Measurements from ENCODE around the gene UQCC5.
"Not testable (repeated sequence)": the region's sequence is repeated elsewhere in the genome, so short reads cannot be mapped to it uniquely, and the experiment has no call there.

The UQCC5 gene

GRCh38 chr3:52523386-52524257 lies 12.8 kb upstream of the UQCC5 start:
- no peak for DNase-seq (ENCODE audit: low spot score)

GRCh38 chr3:52524258-52524751 lies 12.1 kb upstream of the UQCC5 start:
- DNase-seq (ENCODE audit: low spot score) = no peak

- DNase-seq (ENCODE audit: low spot score) = no peak
These were observed 11.4 kb upstream of the UQCC5 start for GRCh38 chr3:52524752-52525679.

DNA sequence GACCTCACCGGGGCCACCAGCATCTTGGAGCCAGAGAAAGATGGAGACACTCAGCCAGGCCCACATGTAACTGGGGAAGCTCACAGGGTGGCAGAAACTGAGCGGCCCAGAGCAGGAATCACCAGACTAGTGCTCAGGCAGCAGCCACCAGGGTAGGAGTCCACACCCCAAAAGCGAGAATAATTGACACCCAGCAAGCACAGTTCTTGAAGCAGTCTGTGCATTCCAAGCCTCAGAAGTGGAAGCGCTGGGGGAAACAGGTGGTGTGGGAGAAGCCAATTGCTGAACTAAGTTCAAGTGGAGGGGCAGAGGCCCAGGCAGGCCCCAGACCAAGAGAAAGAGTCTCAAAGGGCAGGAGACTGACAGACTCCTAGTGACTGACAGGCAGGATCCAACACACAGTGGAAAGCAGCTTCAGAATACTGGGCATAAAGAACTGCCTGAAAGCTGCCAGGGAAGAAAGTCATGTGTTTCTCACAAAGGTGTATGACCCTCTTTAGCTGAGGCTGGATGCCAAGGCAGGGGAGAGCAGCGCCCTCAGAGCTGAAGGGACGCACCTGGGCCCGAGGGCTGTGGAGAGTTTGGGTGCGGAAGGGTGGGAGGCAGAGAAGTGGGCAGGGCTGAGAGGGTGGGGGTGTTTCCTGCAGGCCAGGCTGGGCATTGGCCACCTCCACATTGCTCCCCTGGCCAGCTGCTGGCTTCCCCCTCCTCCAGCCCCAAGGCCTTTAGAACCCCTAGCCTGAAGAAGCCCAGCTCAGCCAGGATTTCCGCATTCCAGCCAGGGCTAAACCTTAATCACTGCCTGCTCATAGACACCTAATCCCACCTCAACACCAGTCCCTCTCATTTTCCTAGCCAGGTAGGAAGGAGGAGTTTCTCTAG lies 10.5 kb upstream of the UQCC5 start:
- peak; percentile 1 for DNase-seq (ENCODE audit: low spot score)

- not testable (repeated sequence) for DNase-seq (ENCODE audit: low spot score)
These were observed 9.8 kb upstream of the UQCC5 start for GRCh38 chr3:52526671-52527038.

DNA sequence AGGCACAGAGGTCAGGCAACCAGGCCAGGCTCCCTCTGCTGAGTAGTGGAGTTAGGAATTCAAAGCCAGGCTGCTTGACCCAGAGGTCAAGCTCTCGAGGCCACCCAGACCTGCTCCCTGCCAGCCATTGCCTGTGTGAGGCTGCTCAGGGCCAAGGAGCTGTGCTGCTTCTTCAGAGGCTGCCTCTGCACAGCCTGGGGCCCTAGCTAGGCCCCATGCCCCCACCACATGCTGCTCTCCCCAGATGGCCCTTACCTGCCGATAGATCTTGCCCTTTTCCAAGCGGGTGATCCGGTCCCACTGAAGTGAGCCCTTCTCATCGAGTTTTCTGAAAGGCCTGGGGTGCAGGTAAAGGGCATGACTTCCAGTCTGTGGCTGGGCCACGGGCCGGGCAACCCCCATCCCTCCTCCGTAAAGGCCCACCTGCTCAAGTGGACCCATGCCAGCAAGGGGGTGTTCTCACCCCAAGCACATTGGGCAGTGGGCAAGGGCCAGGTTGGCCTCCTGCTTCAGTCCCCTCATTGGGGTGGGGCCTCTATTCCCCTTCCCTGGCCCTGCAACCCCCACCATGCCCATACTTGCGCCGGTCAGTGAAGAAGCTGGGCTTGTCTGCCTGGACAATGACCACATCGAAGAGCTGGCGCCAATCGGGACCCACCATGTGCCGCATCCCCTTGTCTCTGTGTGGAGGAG lies 9.2 kb upstream of the UQCC5 start:
- DNase-seq (ENCODE audit: low spot score) = peak; percentile 9

DNA sequence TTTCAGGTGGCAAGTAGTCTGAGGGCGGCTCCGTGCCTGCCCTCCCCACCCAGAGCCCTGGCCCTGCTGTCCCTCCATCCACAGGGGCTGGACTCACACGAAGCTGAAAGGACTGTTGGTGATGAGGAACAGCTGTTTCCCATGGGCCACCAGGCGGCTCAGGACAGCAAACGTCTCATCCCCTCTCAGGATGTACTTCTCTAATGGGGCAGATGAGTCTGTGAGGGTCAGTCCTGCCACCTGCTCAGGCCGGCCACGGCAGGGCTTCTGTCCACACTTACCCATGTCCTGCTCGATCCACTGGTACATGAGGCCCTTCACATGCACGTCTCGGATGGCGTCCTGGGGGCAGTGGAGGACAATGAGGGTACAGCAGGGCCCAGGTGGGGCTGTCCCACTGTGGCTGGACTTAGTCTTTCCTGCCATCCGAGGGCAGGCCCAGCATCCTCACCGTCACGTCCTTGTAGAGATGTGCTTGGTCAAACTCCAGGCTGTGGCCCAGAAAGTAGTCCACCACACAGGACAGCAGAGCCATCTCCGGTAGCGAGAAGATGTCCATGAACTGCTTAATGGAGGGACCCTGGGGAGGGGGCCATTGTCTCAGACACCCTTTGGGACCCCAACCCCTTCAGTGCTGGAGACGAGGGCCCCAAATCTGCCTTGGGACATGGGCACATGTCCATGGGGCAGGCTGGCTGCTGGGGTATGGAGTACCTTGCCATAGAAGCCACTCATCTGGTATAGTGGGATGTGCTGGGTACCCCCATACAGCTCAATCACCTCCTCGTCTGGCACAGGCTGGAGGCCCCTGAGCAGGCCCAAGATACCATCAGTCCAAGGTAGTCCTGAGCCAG lies 8.4 kb upstream of the UQCC5 start:
- peak; percentile 2 for DNase-seq (ENCODE audit: low spot score)

GRCh38 chr3:52528586-52529375 lies 7.6 kb upstream of the UQCC5 start:
- peak; percentile 0 for DNase-seq (ENCODE audit: low spot score)

GRCh38 chr3:52529376-52530333 lies 6.8 kb upstream of the UQCC5 start:
- DNase-seq (ENCODE audit: low spot score) = peak; percentile 0

- DNase-seq (ENCODE audit: low spot score) = no peak
These were observed 5.2 kb upstream of the UQCC5 start for GRCh38 chr3:52530918-52531826.

GRCh38 chr3:52531860-52532516 lies 4.4 kb upstream of the UQCC5 start:
- DNase-seq (ENCODE audit: low spot score) = no peak

GRCh38 chr3:52532517-52532837 lies 3.9 kb upstream of the UQCC5 start:
- peak; percentile 67 for DNase-seq (ENCODE audit: low spot score)

DNA sequence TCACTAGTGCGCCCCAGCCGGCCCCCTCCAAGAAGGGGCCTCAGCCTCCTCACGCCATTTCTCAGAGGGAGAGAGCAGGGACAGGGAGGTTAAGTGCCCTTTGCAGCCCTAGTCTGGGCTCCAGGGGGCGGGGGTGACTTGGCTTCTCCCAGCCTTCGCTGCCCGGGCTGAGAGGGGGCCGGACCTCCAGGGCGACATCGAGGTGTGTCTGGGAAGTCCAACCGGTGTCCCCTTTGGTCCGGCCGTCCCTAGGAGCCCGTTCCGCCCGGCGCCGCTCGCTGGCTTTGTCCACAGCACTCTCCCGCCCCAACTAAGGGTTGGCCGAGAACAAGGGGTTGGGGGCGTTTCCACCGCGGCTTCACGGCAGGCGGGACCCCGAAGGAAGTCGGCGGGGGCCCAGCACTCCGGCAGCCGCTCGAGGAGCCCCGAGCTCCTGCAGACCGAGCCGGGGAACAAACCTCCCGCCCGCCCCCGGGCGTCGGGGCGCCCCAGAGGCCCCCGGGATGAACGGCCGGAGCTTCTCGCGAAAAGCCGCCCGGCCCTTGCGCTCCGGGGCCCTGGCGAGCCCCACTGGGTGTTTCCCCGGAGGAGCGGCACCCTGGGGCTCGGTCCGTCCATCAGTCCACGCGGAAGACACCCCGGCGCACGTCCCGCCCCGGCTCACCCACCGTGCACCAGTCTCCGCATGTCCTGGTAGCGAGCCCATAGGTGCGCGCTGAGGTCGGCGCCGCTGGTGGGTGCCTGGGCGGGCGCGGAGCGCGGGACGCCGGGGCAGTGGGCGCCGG lies 3.4 kb upstream of the UQCC5 start:
- DNase-seq (ENCODE audit: low spot score) = peak; percentile 57

DNA sequence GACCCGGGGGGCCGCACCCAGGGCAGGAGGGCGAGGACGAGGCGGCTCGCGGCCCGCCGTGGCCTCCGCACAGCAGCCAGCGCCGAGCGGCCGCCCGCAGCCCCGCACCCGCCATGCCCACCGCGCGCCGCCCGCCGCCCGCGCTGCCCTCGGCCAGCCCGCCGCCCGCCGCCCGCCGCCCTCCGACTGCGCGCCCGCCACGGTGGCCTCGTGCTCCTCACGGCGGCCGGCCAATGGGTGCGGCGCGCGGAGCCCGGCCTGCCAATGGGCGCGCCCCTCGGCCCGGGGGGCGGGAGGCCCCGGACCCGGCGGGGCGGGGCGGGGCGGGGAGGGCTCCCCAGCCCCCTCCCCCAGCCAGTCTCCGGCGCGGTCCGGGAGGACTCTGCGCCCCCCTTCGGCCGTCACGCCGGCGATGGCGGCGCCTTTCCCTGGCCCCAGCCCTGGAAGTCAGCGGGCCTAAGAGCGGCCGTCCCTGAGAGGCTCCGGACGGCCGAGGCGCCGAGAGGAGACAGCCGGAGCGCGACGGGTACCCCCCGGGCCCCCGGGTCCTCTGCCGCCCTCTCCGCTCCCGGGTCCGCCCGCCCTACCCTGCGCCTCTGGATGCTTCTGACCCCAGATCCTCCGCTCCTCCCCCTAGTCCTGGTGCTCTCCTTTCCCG lies 2.7 kb upstream of the UQCC5 start, which contains the start of gene NT5DC2:
NT5DC2 (minus strand) TSS at position 235 of the 658 bp plus-strand sequence; CDS start at position 115, 120 bp downstream.
- DNase-seq (ENCODE audit: low spot score) = peak; percentile 79
